Fibroblast of lung (primary cell): ENCODE measurements around the gene GALNT17. TPM values are rescaled to one million over a fixed set of nuclear protein-coding genes. Genes with fewer than 3 reads are reported as not detected.

Experiments used
- DNase-seq, 2 donors: peaks; one replicate each; pipeline versions ENCODE4 v3.0.0 to v3.0.0-alpha.2; 2010; ENCODE audit warnings: low read depth in 2 of 2
- H2AFZ ChIP-seq: 2 replicates; pipeline ENCODE4 v1.5.1; 2012; ENCODE audit warnings: low read length, control low read depth, inconsistent platforms
- H3K27ac ChIP-seq: 2 replicates; pipeline ENCODE4 v1.5.1; 2011; ENCODE audit warnings: low read length, control low read depth; ENCODE audit not compliant: insufficient read depth
- H3K27me3 ChIP-seq: 2 replicates; pipeline ENCODE4 v1.5.1; 2011; ENCODE audit warnings: mild to moderate bottlenecking, low read length; ENCODE audit not compliant: control insufficient read depth, insufficient read depth
- H3K36me3 ChIP-seq: 2 replicates; pipeline ENCODE4 v1.5.1; 2011; ENCODE audit warnings: low read length; ENCODE audit not compliant: control insufficient read depth, insufficient read depth
- H3K4me1 ChIP-seq: 2 replicates; pipeline ENCODE4 v1.5.1; 2011; ENCODE audit warnings: low read length; ENCODE audit not compliant: control insufficient read depth, insufficient read depth; ENCODE audit errors: extremely low read depth
- H3K4me2 ChIP-seq: 2 replicates; pipeline ENCODE4 v1.5.1; 2011; ENCODE audit warnings: low read length, control low read depth; ENCODE audit not compliant: insufficient read depth; ENCODE audit errors: extremely low read depth
- H3K4me3 ChIP-seq, 4 experiments: fragments of 200-600 bp in 1 of 4; sonication (generic) in 1 of 4; replicated peaks in 1 of 4; 2 replicates each; pipeline ENCODE4 v1.5.1; 2011 to 2016; ENCODE audit warnings: low read length in 4 of 4, low read depth in 3 of 4, mild to moderate bottlenecking in 3 of 4, control low read depth in 2 of 4, inconsistent platforms in 1 of 4, mixed read lengths in 1 of 4; ENCODE audit not compliant: insufficient read depth in 1 of 4; ENCODE audit errors: control extremely low read depth in 1 of 4
- H3K79me2 ChIP-seq: 2 replicates; pipeline ENCODE4 v1.5.1; 2012; ENCODE audit warnings: mild to moderate bottlenecking, low read length, inconsistent platforms; ENCODE audit not compliant: control insufficient read depth, insufficient read depth
- H3K9ac ChIP-seq: 2 replicates; pipeline ENCODE4 v1.5.1; 2011; ENCODE audit warnings: mild to moderate bottlenecking, low read length, control low read depth; ENCODE audit not compliant: insufficient read depth
- H3K9me3 ChIP-seq: 2 replicates; pipeline ENCODE4 v1.5.1; 2012; ENCODE audit warnings: low read depth, low read length; ENCODE audit not compliant: control insufficient read depth, insufficient read depth
- H4K20me1 ChIP-seq: 2 replicates; pipeline ENCODE4 v1.5.1; 2011; ENCODE audit warnings: low read length; ENCODE audit not compliant: control insufficient read depth, insufficient read depth; ENCODE audit errors: extremely low read depth
- CTCF ChIP-seq, 2 donors: IDR thresholded peaks in 1 of 2; conservative IDR thresholded peaks in 1 of 2; 1 replicate in 1 of 2; 2 replicates in 1 of 2; pipeline ENCODE4 v1.5.1; 2011 to 2012; ENCODE audit warnings: low read length in 2 of 2, control low read depth in 1 of 2, inconsistent platforms in 1 of 2, low read depth in 1 of 2, mild to moderate bottlenecking in 1 of 2
- EZH2 ChIP-seq: IDR thresholded peaks from 2 replicates; pipeline ENCODE4 v1.5.1; 2012; ENCODE audit warnings: low read length, control low read depth, mild to moderate bottlenecking; ENCODE audit errors: missing control alignments
- polyA plus RNA-seq, 2 donors: library from polyadenylated mRNA; depleted of rRNA in 1 of 2; stranded (reverse) in 1 of 2; unstranded in 1 of 2; fragments of >200 nt; gene quantifications; 2 replicates each; pipeline ENCODE4 v1.2.1, GENCODE V29; 2011 to 2012; ENCODE audit warnings: missing spikeins in 1 of 2
- total RNA-seq: library from RNA; depleted of rRNA; stranded (reverse); fragments of >200 nt; gene quantifications from 2 replicates; pipeline ENCODE4 v1.2.1, GENCODE V29; 2014

The GALNT17 gene
- total and polyA plus RNA-seq, 2 donors (not counting 1 experiment from before 2014, with no cell fraction given) = under 0.01 TPM; not detected in 1

- Histone ChIP-seq H3K9ac (no peak overlapping the region), H3K79me2 (no peaks in the 10 kb centered on the region), H3K36me3 (no peaks in the 10 kb centered on the region), H3K9me3 (no peaks in the 10 kb centered on the region), H3K4me2 (no peak overlapping the region), H3K4me1 (no peaks in the 10 kb centered on the region), H3K4me3 (no peak overlapping the region), H3K27me3 (no peaks in the 10 kb centered on the region), H4K20me1 (no peaks in the 10 kb centered on the region), H3K27ac (no peak overlapping the region), H2AFZ (no peak overlapping the region)
- TF ChIP-seq EZH2 = no peak
- TF ChIP-seq CTCF (conservative IDR thresholded peaks at IDR 0.05 in 1 of 2, IDR thresholded peaks at IDR 0.05 in 1 of 2; ENCODE audit: low read depth in 1 of 2, low read length in 2 of 2) = no peak
- no peak for DNase-seq
Observed at GRCh38 chr7:71486414-71486813, 354.5 kb downstream of the GALNT17 start.

- H3K9ac ChIP-seq = no peak overlapping the region
- H4K20me1 ChIP-seq = no peaks in the 10 kb centered on the region
- no peak overlapping the region for H3K4me3 ChIP-seq
- H3K36me3 ChIP-seq = no peaks in the 10 kb centered on the region
- no peaks in the 10 kb centered on the region for H3K9me3 ChIP-seq
- peak; percentile 65 to 79 for DNase-seq
- no peaks in the 10 kb centered on the region for H3K27me3 ChIP-seq
- H3K27ac ChIP-seq = peak overlapping the region; percentile 66
- H3K4me2 ChIP-seq = no peak overlapping the region
- no peaks in the 10 kb centered on the region for H3K79me2 ChIP-seq
- no peaks in the 10 kb centered on the region for H3K4me1 ChIP-seq
- TF ChIP-seq EZH2 = no peak
- no peak for TF ChIP-seq CTCF (conservative IDR thresholded peaks at IDR 0.05 in 1 of 2, IDR thresholded peaks at IDR 0.05 in 1 of 2; ENCODE audit: low read depth in 1 of 2, low read length in 2 of 2)
- no peak overlapping the region for H2AFZ ChIP-seq
Observed at GRCh38 chr7:71486856-71487628, 355.1 kb downstream of the GALNT17 start.

- Histone ChIP-seq H3K36me3 (no peaks in the 10 kb centered on the region), H3K9ac (no peak overlapping the region), H3K9me3 (no peaks in the 10 kb centered on the region), H3K79me2 (no peaks in the 10 kb centered on the region), H2AFZ (no peak overlapping the region), H4K20me1 (no peaks in the 10 kb centered on the region), H3K4me2 (no peak overlapping the region), H3K4me1 (no peaks in the 10 kb centered on the region), H3K4me3 (no peak overlapping the region), H3K27me3 (no peaks in the 10 kb centered on the region), H3K27ac (no peak overlapping the region)
- peak; percentile 72 to 77 for DNase-seq
- TF ChIP-seq CTCF (conservative IDR thresholded peaks at IDR 0.05 in 1 of 2, IDR thresholded peaks at IDR 0.05 in 1 of 2; ENCODE audit: low read depth in 1 of 2, low read length in 2 of 2) = no peak
- no peak for TF ChIP-seq EZH2
Observed at GRCh38 chr7:71488308-71488707, 356.4 kb downstream of the GALNT17 start.
